A549 treated with AZD2906 at 1 μM for 4 hours (cell line): ENCODE data around the gene HLA-DPB1. TPM values are rescaled to one million over a fixed set of nuclear protein-coding genes. Genes with fewer than 3 reads are reported as not detected.

Experiments
- total RNA-seq: library from RNA; stranded (reverse); fragments of 200-300 nt; extraction: Qiagen RNA extraction; gene quantifications from 5 replicates; pipeline ENCODE4 v1.2.3, GENCODE V29; 2022

The HLA-DPB1 gene
- not detected in 5 replicates for total RNA-seq

DNA sequence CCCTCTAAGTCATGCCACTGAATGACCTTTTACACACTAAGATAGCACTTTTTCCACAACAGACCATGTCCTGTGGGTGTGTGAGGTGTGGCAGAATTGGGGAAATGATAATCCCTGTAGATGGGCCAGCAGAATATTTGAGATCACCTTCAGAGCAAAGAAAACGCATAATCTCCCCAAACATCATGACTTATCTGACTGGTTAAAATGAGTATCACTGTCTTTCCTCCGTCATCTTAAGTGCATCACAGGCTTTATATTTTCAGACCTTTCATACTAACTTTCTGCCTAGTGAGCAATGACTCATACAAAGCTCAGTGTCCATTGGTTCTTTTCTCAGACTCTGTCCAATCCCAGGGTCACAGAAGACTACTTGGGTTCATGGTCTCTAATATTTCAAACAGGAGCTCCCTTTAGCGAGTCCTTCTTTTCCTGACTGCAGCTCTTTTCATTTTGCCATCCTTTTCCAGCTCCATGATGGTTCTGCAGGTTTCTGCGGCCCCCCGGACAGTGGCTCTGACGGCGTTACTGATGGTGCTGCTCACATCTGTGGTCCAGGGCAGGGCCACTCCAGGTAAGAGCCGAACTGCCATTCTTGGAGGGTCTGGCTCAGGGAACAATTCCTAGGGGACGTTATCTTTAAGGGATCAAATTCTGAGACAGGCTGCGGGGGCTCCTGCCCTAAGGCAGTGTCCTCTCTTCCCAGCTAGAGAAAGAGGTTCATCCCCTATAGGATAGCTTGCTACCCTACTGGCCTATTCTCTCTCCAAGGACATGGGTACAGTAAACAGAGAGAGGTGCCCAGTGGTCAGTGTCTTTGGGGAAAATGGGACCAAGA is at the start of gene HLA-DPB1:
HLA-DPB1 (plus strand) TSS at position 423 of the 838 bp plus-strand sequence; CDS start at position 475, 52 bp downstream.

DNA sequence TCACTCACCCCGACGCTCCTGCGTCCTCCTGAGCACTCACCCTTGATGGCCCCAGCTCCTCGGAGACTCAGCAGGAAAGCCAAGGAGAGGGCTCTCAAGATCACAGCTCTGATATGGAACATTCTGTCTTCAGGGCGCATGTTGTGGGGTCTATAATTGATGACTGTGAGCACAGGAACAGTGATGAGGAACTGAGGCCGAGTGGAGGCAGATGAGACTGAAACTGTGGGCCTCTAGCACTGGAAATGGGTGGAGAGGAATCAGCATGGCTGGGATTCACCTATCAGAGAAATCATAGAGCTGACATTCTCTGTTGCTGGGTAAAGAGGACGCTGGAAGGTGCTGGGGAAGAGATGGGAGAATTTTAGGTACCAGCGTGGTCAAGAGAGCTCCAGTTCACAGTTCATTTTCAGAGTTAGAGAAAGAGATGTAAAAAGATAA is 2.3 kb upstream of the HLA-DPB1 start, which contains the start of gene HLA-DPA1:
HLA-DPA1 (minus strand) TSS at position 219 of the 441 bp plus-strand sequence.

Other genes starting within 250 kb of the HLA-DPB1 start
- gene TAP2, start 237.3 kb upstream of the HLA-DPB1 start, total RNA-seq, result 14.8 to 21.1 TPM (median 17.8 TPM) in 5 replicates
- 18.4 to 21.4 TPM (median 19.4 TPM) in 5 replicates for gene PSMB8, start 231.9 kb upstream of the HLA-DPB1 start, total RNA-seq
- 32.0 to 36.9 TPM (median 34.0 TPM) in 5 replicates for gene TAP1, start 222.3 kb upstream of the HLA-DPB1 start, total RNA-seq
- gene PSMB9, start 221.8 kb upstream of the HLA-DPB1 start, total RNA-seq, result 14.0 to 25.5 TPM (median 19.0 TPM) in 5 replicates
- 1.4 to 2.5 TPM (median 1.7 TPM) in 5 replicates for gene HLA-DMB, start 135.0 kb upstream of the HLA-DPB1 start, total RNA-seq
- gene HLA-DMA, start 122.9 kb upstream of the HLA-DPB1 start, total RNA-seq, result 2.9 to 3.7 TPM (median 3.0 TPM) in 5 replicates
- gene BRD2, start 107.4 kb upstream of the HLA-DPB1 start, total RNA-seq, result 104 to 133 TPM (median 112 TPM) in 5 replicates
- gene HLA-DOA, start 66.4 kb upstream of the HLA-DPB1 start, total RNA-seq, result 0.05 TPM in 1 of 5 replicates, not detected in the others
- 0.05 to 0.11 TPM in 2 of 5 replicates, not detected in the others for gene HLA-DPA1, start 2.3 kb upstream of the HLA-DPB1 start, total RNA-seq
- 0.31 to 0.92 TPM (median 0.81 TPM) in 5 replicates for gene COL11A2, start 116.5 kb downstream of the HLA-DPB1 start, total RNA-seq
- 17.4 to 21.9 TPM (median 19.7 TPM) in 5 replicates for gene RXRB, start 124.7 kb downstream of the HLA-DPB1 start, total RNA-seq
- gene SLC39A7, start 124.9 kb downstream of the HLA-DPB1 start, total RNA-seq, result 99.7 to 114 TPM (median 108 TPM) in 5 replicates
- 12.7 to 17.3 TPM (median 15.3 TPM) in 5 replicates for gene HSD17B8, start 128.7 kb downstream of the HLA-DPB1 start, total RNA-seq
- gene RING1, start 132.5 kb downstream of the HLA-DPB1 start, total RNA-seq, result 19.1 to 24.8 TPM (median 23.7 TPM) in 5 replicates
- gene VPS52, start 195.9 kb downstream of the HLA-DPB1 start, total RNA-seq, result 15.1 to 18.8 TPM (median 16.1 TPM) in 5 replicates
- gene RPS18, start 196.1 kb downstream of the HLA-DPB1 start, total RNA-seq, result 2,494 to 2,625 TPM (median 2,588 TPM) in 5 replicates
- 0.67 to 1.0 TPM (median 0.95 TPM) in 5 replicates for gene B3GALT4, start 201.1 kb downstream of the HLA-DPB1 start, total RNA-seq
- gene WDR46, start 213.2 kb downstream of the HLA-DPB1 start, total RNA-seq, result 48.1 to 55.9 TPM (median 52.1 TPM) in 5 replicates
- gene PFDN6, start 213.6 kb downstream of the HLA-DPB1 start, total RNA-seq, result 102 to 111 TPM (median 104 TPM) in 5 replicates
- gene RGL2, start 223.0 kb downstream of the HLA-DPB1 start, total RNA-seq, result 11.4 to 13.2 TPM (median 12.3 TPM) in 5 replicates
- gene TAPBP, start 238.1 kb downstream of the HLA-DPB1 start, total RNA-seq, result 34.6 to 39.1 TPM (median 36.6 TPM) in 5 replicates
- 2.6 to 3.7 TPM (median 3.2 TPM) in 5 replicates for gene ZBTB22, start 241.8 kb downstream of the HLA-DPB1 start, total RNA-seq
- gene DAXX, start 247.0 kb downstream of the HLA-DPB1 start, total RNA-seq, result 33.4 to 41.0 TPM (median 35.7 TPM) in 5 replicates